ENCODE results near the gene RETSAT.

DNA sequence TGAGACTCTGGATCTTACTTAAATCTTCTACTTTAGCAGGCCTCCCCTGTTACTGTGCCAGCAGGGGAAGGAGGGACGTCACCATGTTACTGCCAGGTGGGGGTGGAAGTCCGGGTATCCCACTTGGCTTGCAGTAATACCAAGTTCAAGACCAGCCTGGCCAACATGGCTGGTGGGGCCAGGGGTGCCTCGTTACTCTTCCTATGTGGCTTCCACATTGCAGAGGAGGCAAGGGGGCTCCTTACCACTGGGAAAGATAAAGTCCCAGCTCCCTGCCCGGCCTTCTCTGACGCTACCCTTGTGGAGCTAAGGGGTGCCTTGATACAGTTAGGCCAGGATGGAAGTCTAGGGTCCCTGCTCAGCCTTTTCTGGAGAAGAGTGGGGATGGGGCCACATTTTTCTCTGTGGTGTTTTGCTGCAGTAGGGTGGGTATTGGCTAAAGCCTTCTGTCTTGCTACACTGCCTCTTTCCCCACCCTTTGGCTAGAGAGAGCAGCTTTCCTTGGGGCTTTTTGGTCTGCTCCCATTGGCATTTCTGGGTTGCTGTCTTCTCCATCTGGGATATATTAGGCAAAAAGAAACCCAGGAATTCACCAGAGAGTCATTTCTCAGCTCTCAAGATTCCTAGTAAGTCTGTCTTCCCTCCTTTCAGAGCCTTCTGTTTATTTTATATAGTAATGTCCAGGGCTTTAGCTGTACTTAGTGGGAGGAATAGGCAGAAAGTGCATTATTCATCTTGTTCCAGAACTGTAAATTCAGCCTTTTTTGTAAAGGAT is 22.1 kb upstream of the RETSAT start:
- TF ChIP-seq, protein P1, sequence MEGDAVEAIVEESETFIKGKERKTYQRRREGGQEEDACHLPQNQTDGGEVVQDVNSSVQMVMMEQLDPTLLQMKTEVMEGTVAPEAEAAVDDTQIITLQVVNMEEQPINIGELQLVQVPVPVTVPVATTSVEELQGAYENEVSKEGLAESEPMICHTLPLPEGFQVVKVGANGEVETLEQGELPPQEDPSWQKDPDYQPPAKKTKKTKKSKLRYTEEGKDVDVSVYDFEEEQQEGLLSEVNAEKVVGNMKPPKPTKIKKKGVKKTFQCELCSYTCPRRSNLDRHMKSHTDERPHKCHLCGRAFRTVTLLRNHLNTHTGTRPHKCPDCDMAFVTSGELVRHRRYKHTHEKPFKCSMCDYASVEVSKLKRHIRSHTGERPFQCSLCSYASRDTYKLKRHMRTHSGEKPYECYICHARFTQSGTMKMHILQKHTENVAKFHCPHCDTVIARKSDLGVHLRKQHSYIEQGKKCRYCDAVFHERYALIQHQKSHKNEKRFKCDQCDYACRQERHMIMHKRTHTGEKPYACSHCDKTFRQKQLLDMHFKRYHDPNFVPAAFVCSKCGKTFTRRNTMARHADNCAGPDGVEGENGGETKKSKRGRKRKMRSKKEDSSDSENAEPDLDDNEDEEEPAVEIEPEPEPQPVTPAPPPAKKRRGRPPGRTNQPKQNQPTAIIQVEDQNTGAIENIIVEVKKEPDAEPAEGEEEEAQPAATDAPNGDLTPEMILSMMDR (IDR thresholded peaks at IDR 0.05; ENCODE audit: low read depth, low read length, poor library complexity, severe bottlenecking), result no peak
- no peak for TF ChIP-seq EZH2phosphoT487 (IDR thresholded peaks at IDR 0.05; ENCODE audit: borderline replicate concordance, low read length)
